WTC11 (cell line): ENCODE data around the gene TAS1R1. TPM values are rescaled to one million over a fixed set of nuclear protein-coding genes. Genes with fewer than 3 reads are reported as not detected.

Experiments used
- ATAC-seq: fragments of 200-7000 bp; cut with Tn5 transposase; 2 replicates; pipeline ENCODE4 v1.10.0; 2021; ENCODE audit warnings: mild to moderate bottlenecking, moderate library complexity
- CTCF ChIA-PET: fragments of 300-600 bp; sonication (Branson Sonifier 250); formaldehyde crosslinking; loops from one replicate; lab custom pipeline; 2021; ENCODE audit warnings: antibody characterized with exemption; lab: Charles Lee
- POLR2A ChIA-PET: fragments of 350-600 bp; sonication (Branson Sonifier 250); formaldehyde crosslinking; loops from one replicate; lab custom pipeline; 2021; ENCODE audit warnings: antibody characterized with exemption; lab: Charles Lee
- DNase-seq: peaks from one replicate; pipeline ENCODE4 v3.0.0; 2021; ENCODE audit warnings: low spot score
- H3K27ac Mint-ChIP-seq: 2 replicates; pipeline ENCODE4 v1.8.0; 2021; ENCODE audit warnings: mixed read lengths
- H3K27me3 Mint-ChIP-seq: 2 replicates; pipeline ENCODE4 v1.8.0; 2021; ENCODE audit warnings: low read depth, mild to moderate bottlenecking, moderate library complexity, mixed read lengths
- H3K36me3 Mint-ChIP-seq: 2 replicates; pipeline ENCODE4 v1.8.0; 2021; ENCODE audit warnings: mixed read lengths
- H3K4me1 Mint-ChIP-seq: 2 replicates; pipeline ENCODE4 v1.8.0; 2022; ENCODE audit warnings: mixed read lengths
- H3K4me3 Mint-ChIP-seq: 2 replicates; pipeline ENCODE4 v1.8.0; 2021; ENCODE audit warnings: mild to moderate bottlenecking, moderate library complexity, mixed read lengths
- H3K9me3 Mint-ChIP-seq: 2 replicates; pipeline ENCODE4 v1.8.0; 2021; ENCODE audit warnings: mixed read lengths
- AR ChIP-seq: fragments of 250-450 bp; sonication (Bioruptor Pico); IDR thresholded peaks from 2 replicates; pipeline ENCODE4 v1.9.0; 2021; ENCODE audit warnings: mild to moderate bottlenecking
- ATF6 ChIP-seq: sonication (generic); formaldehyde crosslinking; IDR thresholded peaks from 2 replicates; pipeline ENCODE4 v1.8.1; 2023; ENCODE audit warnings: mild to moderate bottlenecking, missing genetic modification reagents
- E2F5 ChIP-seq: sonication (generic); formaldehyde crosslinking; IDR thresholded peaks from 2 replicates; pipeline ENCODE4 v1.8.1; 2022; ENCODE audit warnings: mild to moderate bottlenecking, moderate library complexity, missing genetic modification reagents
- ELF4 ChIP-seq: sonication (generic); formaldehyde crosslinking; IDR thresholded peaks from 2 replicates; pipeline ENCODE4 v1.8.1; 2022; ENCODE audit warnings: low read depth, mild to moderate bottlenecking, moderate library complexity, missing genetic modification reagents
- EMX1 ChIP-seq: fragments of 250-450 bp; sonication (Bioruptor Pico); IDR thresholded peaks from 2 replicates; pipeline ENCODE4 v1.8.0; 2021; ENCODE audit warnings: mild to moderate bottlenecking
- ETV6 ChIP-seq: sonication (generic); formaldehyde crosslinking; IDR thresholded peaks from 2 replicates; pipeline ENCODE4 v1.8.1; 2022; ENCODE audit warnings: mild to moderate bottlenecking, missing genetic modification reagents
- FOXJ3 ChIP-seq: sonication (generic); formaldehyde crosslinking; IDR thresholded peaks from 2 replicates; pipeline ENCODE4 v1.9.0; 2021; ENCODE audit warnings: missing genetic modification reagents, mild to moderate bottlenecking, borderline replicate concordance
- FOXP4 ChIP-seq: sonication (generic); formaldehyde crosslinking; IDR thresholded peaks from 2 replicates; pipeline ENCODE4 v1.8.0; 2022; ENCODE audit warnings: mild to moderate bottlenecking, missing genetic modification reagents
- GRHL2 ChIP-seq: fragments of 250-450 bp; sonication (Bioruptor Pico); IDR thresholded peaks from 2 replicates; pipeline ENCODE4 v1.8.0; 2022; ENCODE audit warnings: mild to moderate bottlenecking, moderate library complexity; ENCODE audit not compliant: insufficient replicate concordance, severe bottlenecking
- GTF2I ChIP-seq: fragments of 250-450 bp; sonication (Bioruptor Pico); conservative IDR thresholded peaks from 2 replicates; pipeline ENCODE4 v1.4.0; 2021; ENCODE audit warnings: mild to moderate bottlenecking
- HMGXB4 ChIP-seq: sonication (generic); formaldehyde crosslinking; IDR thresholded peaks from 2 replicates; pipeline ENCODE4 v1.8.1; 2023; ENCODE audit warnings: mild to moderate bottlenecking, moderate library complexity, missing genetic modification reagents
- IRF1 ChIP-seq: sonication (generic); formaldehyde crosslinking; IDR thresholded peaks from 2 replicates; pipeline ENCODE4 v1.8.0; 2023; ENCODE audit warnings: missing genetic modification reagents
- JUN ChIP-seq: sonication (generic); formaldehyde crosslinking; IDR thresholded peaks from 2 replicates; pipeline ENCODE4 v1.8.0; 2023; ENCODE audit warnings: mild to moderate bottlenecking, missing genetic modification reagents
- NFATC4 ChIP-seq: fragments of 250-450 bp; sonication (Bioruptor Pico); IDR thresholded peaks from 2 replicates; pipeline ENCODE4 v1.9.0; 2021; ENCODE audit warnings: mild to moderate bottlenecking
- SOX15 ChIP-seq: fragments of 250-450 bp; sonication (Bioruptor Pico); IDR thresholded peaks from 2 replicates; pipeline ENCODE4 v1.9.0; 2021; ENCODE audit warnings: mild to moderate bottlenecking
- ZNF121 ChIP-seq: sonication (generic); formaldehyde crosslinking; IDR thresholded peaks from 2 replicates; pipeline ENCODE4 v1.8.0; 2023; ENCODE audit warnings: missing genetic modification reagents
- ZNF416 ChIP-seq: fragments of 250-450 bp; sonication (Bioruptor Pico); IDR thresholded peaks from 2 replicates; pipeline ENCODE4 v1.9.0; 2021; ENCODE audit warnings: mild to moderate bottlenecking, inconsistent platforms
- ZSCAN18 ChIP-seq: fragments of 250-450 bp; sonication (Bioruptor Pico); IDR thresholded peaks from 2 replicates; pipeline ENCODE4 v2.1.2; 2022; ENCODE audit warnings: mild to moderate bottlenecking, moderate library complexity
- total RNA-seq: library from RNA; stranded (reverse); gene quantifications from 3 replicates; pipeline ENCODE4 v1.2.3, GENCODE V29; 2021

Gene TAS1R1
- total RNA-seq, 1 experiment from 2014 or later: 0.11 TPM

GRCh38 chr1:6580593-6581409 is 25.7 kb downstream of the TAS1R1 start:
- no peak for ATAC-seq
- Mint-ChIP-seq H3K4me1 (peaks cover 17% of the 10 kb centered on the region), H3K9me3 (no peaks in the 10 kb centered on the region), H3K27me3 (no peaks in the 10 kb centered on the region), H3K4me3 (peak overlapping the region; percentile 85), H3K27ac (peak overlapping the region; percentile 60), H3K36me3 (peaks cover 3% of the 10 kb centered on the region; the same call in 1 of the 2 replicates)
- ChIA-PET POLR2A (interaction anchor here (0.6 to 2.0 kb wide), 4 partner anchors 8 to 90 kb away, joined by 3 to 5 read pairs (median 4); no protein-coding TSS in a partner anchor), CTCF (interaction anchor here (0.7 to 2.9 kb wide), 5 partner anchors 21 to 90 kb away, joined by 3 to 20 read pairs (median 5); partner anchors contain the start of genes KLHL21, NOL9 and TAS1R1)
- TF ChIP-seq E2F5 (CRISPR knock-in tag) (no peak), FOXP4 (no peak), HMGXB4 (CRISPR knock-in tag) (no peak), IRF1 (CRISPR knock-in tag) (no peak), ZSCAN18 (CRISPR knock-in tag) (no peak), JUN (no peak), ZNF121 (CRISPR knock-in tag) (no peak), ATF6 (CRISPR knock-in tag) (no peak), ZNF416 (no peak), NFATC4 (CRISPR knock-in tag) (no peak), ETV6 (CRISPR knock-in tag) (no peak), GRHL2 (CRISPR knock-in tag) (no peak), SOX15 (CRISPR knock-in tag) (no peak), EMX1 (CRISPR knock-in tag) (no peak), FOXJ3 (CRISPR knock-in tag) (no peak), GTF2I (CRISPR knock-in tag) (no peak), ELF4 (CRISPR knock-in tag) (no peak), AR (CRISPR knock-in tag) (no peak)
- DNase-seq: no peak
